ENCODE results near the gene PRRT4. TPM values are rescaled to one million over a fixed set of nuclear protein-coding genes. Genes with fewer than 3 reads are reported as not detected.

Gene PRRT4
- total RNA-seq, 6 experiments from 2014 or later: not detected

GRCh38 chr7:128407751-128408708, 46.5 kb upstream of the PRRT4 start:
- H3K9me3 Mint-ChIP-seq: no peaks in the 10 kb centered on the region
- TF ChIP-seq CTCF (IDR thresholded peaks at IDR 0.05): no peak
- no peak overlapping the region for H3K4me3 Mint-ChIP-seq
- H3K27me3 Mint-ChIP-seq (ENCODE audit: insufficient read depth): peaks cover 1% of the 10 kb centered on the region
- H3K27ac Mint-ChIP-seq: no peak overlapping the region
- peaks cover 6% of the 10 kb centered on the region; the same call in 1 of the 2 replicates for H3K36me3 Mint-ChIP-seq (ENCODE audit: low read depth)
- DNase-seq: no peak
- peaks cover 35% of the 10 kb centered on the region for H3K4me1 Mint-ChIP-seq (ENCODE audit: low read depth)

GRCh38 chr7:128407233-128407589, 45.7 kb upstream of the PRRT4 start:
- Mint-ChIP-seq H3K36me3 (ENCODE audit: low read depth) (peaks cover 13% of the 10 kb centered on the region; the same call in 1 of the 2 replicates), H3K9me3 (no peaks in the 10 kb centered on the region), H3K4me1 (ENCODE audit: low read depth) (peaks cover 42% of the 10 kb centered on the region), H3K27me3 (ENCODE audit: insufficient read depth) (peaks cover 1% of the 10 kb centered on the region), H3K27ac (no peak overlapping the region), H3K4me3 (no peak overlapping the region)
- no peak for TF ChIP-seq CTCF (IDR thresholded peaks at IDR 0.05)
- no peak for DNase-seq

- Mint-ChIP-seq H3K27me3 (ENCODE audit: insufficient read depth) (peaks cover 1% of the 10 kb centered on the region), H3K36me3 (ENCODE audit: low read depth) (peaks cover 13% of the 10 kb centered on the region; the same call in 1 of the 2 replicates), H3K4me3 (peak overlapping the region; percentile 71), H3K9me3 (no peaks in the 10 kb centered on the region), H3K27ac (no peak overlapping the region), H3K4me1 (ENCODE audit: low read depth) (peaks cover 42% of the 10 kb centered on the region)
- DNase-seq: no peak
- no peak for TF ChIP-seq CTCF (IDR thresholded peaks at IDR 0.05)
These were observed 45.1 kb upstream of the PRRT4 start for GRCh38 chr7:128406314-128407232.

DNA sequence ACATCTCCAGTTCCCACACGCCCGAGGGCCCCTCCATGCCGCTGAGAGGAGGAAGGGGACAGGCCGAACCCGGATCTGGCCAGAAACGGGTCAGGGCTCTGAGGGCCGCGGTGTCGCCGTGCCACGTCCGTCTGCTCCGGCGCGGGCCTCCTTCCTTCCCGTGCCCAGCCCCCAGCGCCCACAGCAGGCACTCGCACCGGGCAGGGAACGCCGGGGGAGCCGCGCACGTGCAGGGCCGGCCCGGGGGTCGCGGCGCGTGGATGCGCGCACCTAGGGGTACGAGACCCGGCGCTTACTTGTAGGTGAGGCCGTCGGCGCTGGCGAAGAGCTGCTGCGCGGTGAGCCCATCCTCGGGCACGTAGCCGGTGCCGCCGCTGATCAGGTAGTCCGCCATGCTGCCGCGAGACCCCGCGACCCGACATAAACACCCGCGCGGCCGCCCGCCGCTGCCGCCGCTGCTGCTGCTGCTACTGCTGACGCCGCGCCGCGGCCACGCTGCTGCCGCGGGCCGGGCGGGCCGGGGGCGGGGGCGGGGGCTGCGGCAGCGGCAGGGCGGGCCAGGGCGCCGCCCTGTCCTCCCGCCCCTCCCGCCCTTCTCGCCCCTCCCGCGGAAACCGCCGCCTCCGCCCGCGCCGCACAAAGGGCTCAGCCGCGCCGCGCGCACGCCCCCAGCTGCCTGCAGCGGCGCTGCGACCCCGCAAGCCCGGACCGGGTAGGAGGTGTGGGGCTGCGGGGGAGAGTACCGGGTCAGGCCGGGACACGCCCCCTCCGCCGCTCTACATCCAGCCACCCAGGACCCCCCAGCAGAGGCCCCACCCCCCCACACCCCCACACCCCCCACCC, 44.2 kb upstream of the PRRT4 start:
- no peak for TF ChIP-seq CTCF (IDR thresholded peaks at IDR 0.05)
- Mint-ChIP-seq H3K27me3 (ENCODE audit: insufficient read depth) (no peaks in the 10 kb centered on the region; the same call in none of the 2 replicates), H3K9me3 (no peaks in the 10 kb centered on the region), H3K4me3 (peak overlapping the region; percentile 94), H3K36me3 (ENCODE audit: low read depth) (peaks cover 17% of the 10 kb centered on the region; the same call in 1 of the 2 replicates), H3K27ac (peak overlapping the region; percentile 88; the same call in 1 of the 2 replicates), H3K4me1 (ENCODE audit: low read depth) (peaks cover 42% of the 10 kb centered on the region)
- DNase-seq: no peak
